Kidney (tissue), 14 donors: Measurements from ENCODE around the gene ADAM15. TPM values are rescaled to one million over a fixed set of nuclear protein-coding genes. Genes with fewer than 3 reads are reported as not detected.

ENCODE experiments used
- DNase-seq, 5 donors: peaks; one replicate each; pipeline ENCODE4 v3.0.0-alpha.2; 2013 to 2020
- FAIRE-seq: peaks from 2 replicates; lab custom pipeline; 2012; peaks lifted over from hg19 to GRCh38; lab: Jason Lieb, UNC
- H3K27ac ChIP-seq, 2 donors: one replicate each; pipeline ENCODE4 v1.7.0; 2013; ENCODE audit warnings: low read depth in 2 of 2, low read length in 2 of 2, inconsistent platforms in 1 of 2
- H3K27me3 ChIP-seq: one replicate; pipeline ENCODE4 v1.7.1; 2013; ENCODE audit warnings: low read length, inconsistent platforms; ENCODE audit not compliant: control insufficient read depth, insufficient read depth
- H3K36me3 ChIP-seq, 3 donors: one replicate each; pipeline versions ENCODE4 v1.7.0 to v1.7.1; 2013; ENCODE audit warnings: low read length in 3 of 3, control low read depth in 1 of 3, inconsistent platforms in 1 of 3; ENCODE audit not compliant: insufficient read depth in 3 of 3, control insufficient read depth in 2 of 3
- H3K4me1 ChIP-seq, 3 donors: one replicate each; pipeline versions ENCODE4 v1.7.0 to v1.7.1; 2013; ENCODE audit warnings: low read length in 3 of 3, inconsistent platforms in 1 of 3, low read depth in 1 of 3; ENCODE audit not compliant: control insufficient read depth in 2 of 3, insufficient read depth in 2 of 3
- H3K4me3 ChIP-seq, 3 donors: one replicate each; pipeline versions ENCODE4 v1.7.0 to v1.8.1; 2013; ENCODE audit warnings: low read length in 3 of 3, control low read depth in 1 of 3, inconsistent platforms in 1 of 3
- H3K9ac ChIP-seq, 3 donors: one replicate each; pipeline versions ENCODE4 v1.7.0 to v1.7.1; 2013; ENCODE audit warnings: low read length in 3 of 3, control low read depth in 1 of 3, inconsistent platforms in 1 of 3
- H3K9me3 ChIP-seq, 3 donors: one replicate each; pipeline versions ENCODE4 v1.7.0 to v1.7.1; 2013; ENCODE audit warnings: low read length in 3 of 3, control low read depth in 1 of 3, inconsistent platforms in 1 of 3; ENCODE audit not compliant: control insufficient read depth in 2 of 3, insufficient read depth in 1 of 3
- intact Hi-C: fragments of 100-400 bp; cut with DNase I; formaldehyde crosslinking; loops from one replicate; pipeline ENCODE4 v1.11.1; 2022
- polyA plus RNA-seq: library from polyadenylated mRNA; stranded (reverse); fragments of 350-450 nt; fragmentation: Illumina TruSeq; extraction: RNeasy Lipid Tissue Mini Kit (QIAGEN cat#74804); gene quantifications from one replicate; pipeline ENCODE4 v1.2.3, GENCODE V29; 2014; ENCODE audit warnings: low read depth, low replicate concordance; ENCODE audit not compliant: insufficient read depth
- total RNA-seq: library from RNA; stranded (reverse); fragmentation: NEBNext Ultra II Directional; extraction: Animal tissue kit (Norgen Biotek cat#: 25700); gene quantifications from one replicate; pipeline ENCODE4 v1.2.1, GENCODE V29; 2021
- TF ChIP-seq, protein P1 (sequence below): IDR thresholded peaks from 3 replicates; pipeline ENCODE4 v1.5.1; 2012; ENCODE audit warnings: mild to moderate bottlenecking, moderate library complexity, borderline replicate concordance; ENCODE audit not compliant: insufficient read depth; ENCODE audit errors: extremely low read depth
- donor health status: control.
- donor health status: control.
- donor health status: control.
- donor health status: control.
- donor health status: control.
- donor health status: DM: yes; HTN: yes; CAD: no.
- donor health status: Normal renal cell carcinoma (clear cell type).

ADAM15 gene
- total and polyA plus RNA-seq, 2 donors from 2014 or later: 68.4 to 152 TPM

DNA sequence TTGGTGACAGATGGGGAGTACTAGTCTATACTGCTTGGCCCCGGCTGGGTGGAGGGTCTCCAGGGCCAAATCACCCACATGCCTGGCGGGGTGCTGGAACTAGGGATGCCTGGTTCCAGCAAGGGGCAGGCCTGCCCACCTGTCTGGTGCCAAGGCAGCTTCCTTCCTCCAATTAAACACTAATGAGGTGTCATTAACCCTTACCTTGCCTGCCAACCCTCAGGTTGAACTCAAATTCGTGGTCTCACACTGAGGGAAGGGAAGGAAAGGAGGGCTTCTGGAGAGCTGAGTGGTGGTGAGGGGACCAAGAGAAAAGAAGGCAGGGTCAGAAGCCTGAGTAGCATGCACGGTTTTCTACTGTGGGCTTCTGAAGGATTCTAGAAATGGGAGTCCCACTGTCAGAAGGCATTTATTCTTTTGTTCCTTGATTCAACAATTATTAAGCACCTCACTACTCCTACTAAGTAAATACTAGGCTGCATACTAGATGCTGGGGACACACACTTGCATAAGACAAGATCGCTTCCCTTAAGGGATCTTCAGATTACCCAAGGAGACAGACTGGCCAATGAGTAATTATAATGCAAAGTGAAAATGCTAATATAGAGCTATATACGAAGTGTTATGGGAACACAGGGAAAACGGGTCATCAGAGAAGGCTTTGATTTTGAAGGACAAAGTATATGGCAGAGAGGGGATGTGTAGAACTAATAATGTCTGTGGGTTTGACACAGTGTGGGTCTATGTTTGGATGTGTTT, 21.6 kb downstream of the ADAM15 start:
- DNase-seq: peak in 2 of 5 donors; percentile 32 to 41
- Histone ChIP-seq H3K4me3 (no peak overlapping the region), H3K36me3 (no peaks in the 10 kb centered on the region), H3K27me3 (peaks cover 5% of the 10 kb centered on the region), H3K4me1 (peaks cover 0 to 11% (median 0%) of the 10 kb centered on the region in 3 donors), H3K9ac (no peak overlapping the region), H3K27ac (no peak overlapping the region), H3K9me3 (no peaks in the 10 kb centered on the region)
- FAIRE-seq: no peak
- TF ChIP-seq, protein P1, sequence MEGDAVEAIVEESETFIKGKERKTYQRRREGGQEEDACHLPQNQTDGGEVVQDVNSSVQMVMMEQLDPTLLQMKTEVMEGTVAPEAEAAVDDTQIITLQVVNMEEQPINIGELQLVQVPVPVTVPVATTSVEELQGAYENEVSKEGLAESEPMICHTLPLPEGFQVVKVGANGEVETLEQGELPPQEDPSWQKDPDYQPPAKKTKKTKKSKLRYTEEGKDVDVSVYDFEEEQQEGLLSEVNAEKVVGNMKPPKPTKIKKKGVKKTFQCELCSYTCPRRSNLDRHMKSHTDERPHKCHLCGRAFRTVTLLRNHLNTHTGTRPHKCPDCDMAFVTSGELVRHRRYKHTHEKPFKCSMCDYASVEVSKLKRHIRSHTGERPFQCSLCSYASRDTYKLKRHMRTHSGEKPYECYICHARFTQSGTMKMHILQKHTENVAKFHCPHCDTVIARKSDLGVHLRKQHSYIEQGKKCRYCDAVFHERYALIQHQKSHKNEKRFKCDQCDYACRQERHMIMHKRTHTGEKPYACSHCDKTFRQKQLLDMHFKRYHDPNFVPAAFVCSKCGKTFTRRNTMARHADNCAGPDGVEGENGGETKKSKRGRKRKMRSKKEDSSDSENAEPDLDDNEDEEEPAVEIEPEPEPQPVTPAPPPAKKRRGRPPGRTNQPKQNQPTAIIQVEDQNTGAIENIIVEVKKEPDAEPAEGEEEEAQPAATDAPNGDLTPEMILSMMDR: no peak
- intact Hi-C loops: no loop called here

DNA sequence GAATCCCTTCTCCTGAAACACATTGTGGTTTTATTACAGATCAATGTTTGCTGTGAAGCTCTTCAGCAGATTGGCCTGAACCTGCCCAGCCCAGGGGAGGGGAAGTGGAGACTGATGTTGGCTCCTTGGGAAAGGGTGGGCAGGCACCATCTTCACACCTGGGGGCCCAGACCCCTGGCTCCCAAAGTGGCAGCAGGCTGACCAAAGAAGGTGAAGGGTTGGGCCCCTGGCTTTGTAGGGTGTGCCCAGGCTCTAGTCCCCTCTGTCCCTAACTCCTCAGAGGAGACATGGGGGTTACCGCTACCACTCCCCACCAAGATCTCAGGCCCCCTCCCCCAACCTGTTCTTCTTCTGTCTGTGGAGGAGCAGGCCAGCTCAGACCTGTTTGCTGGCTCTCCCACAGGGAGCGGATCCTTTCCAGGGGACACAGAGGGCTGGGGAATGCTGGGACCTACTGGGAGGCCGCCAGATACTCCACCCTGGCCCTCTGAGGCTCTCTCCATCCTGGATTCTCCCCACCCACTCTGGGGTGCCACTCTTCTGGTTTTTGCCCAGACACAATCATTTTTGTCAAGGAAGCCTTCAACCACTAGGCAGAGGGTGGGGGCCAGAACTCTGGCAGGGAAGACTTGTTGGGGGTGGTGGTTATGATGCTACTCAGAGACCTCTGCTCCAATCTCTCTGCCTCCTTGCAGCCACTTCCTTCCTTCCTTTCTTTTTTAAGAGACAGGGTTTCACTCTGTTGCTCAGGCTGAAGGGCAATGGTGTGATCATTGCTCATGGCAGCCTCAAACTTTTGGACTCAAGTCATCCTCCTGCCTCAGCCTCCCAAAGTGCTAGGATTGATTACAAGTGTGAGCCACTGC, 22.5 kb downstream of the ADAM15 start:
- no peak overlapping the region for H3K27ac ChIP-seq
- peaks cover 5% of the 10 kb centered on the region for H3K27me3 ChIP-seq
- no peak overlapping the region for H3K4me3 ChIP-seq
- H3K9me3 ChIP-seq: no peaks in the 10 kb centered on the region
- intact Hi-C loops: no loop called here
- TF ChIP-seq, protein P1: no peak
- no peak overlapping the region for H3K9ac ChIP-seq
- DNase-seq (peak in 2 of 5 donors; percentile 39 to 41), FAIRE-seq (no peak)
- H3K4me1 ChIP-seq: peaks cover 0 to 11% (median 0%) of the 10 kb centered on the region in 3 donors
- H3K36me3 ChIP-seq: no peaks in the 10 kb centered on the region

DNA sequence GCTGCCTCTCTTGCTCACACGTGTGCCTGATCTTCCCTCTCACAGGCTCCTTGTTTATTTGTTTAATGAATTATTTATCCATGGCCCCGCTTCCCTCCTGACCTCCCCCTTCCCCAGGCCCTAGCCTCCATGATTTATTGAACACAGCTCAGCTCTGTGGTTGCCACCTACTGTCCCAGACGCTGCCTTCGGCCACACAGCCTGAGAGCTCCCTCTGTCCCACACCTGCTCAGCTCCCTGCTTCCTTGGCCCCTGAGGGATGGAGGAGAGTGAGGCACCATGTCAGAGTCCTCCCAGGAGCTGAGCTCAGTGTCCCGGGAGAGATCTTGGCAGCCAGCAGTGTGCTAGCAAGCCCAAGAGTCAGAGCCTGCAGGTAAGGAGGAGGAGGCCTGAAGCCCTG, 24.4 kb downstream of the ADAM15 start:
- FAIRE-seq: no peak
- TF ChIP-seq, protein P1: no peak

More for the DNA sequence above, 24.4 kb downstream of the ADAM15 start:
- Histone ChIP-seq H3K27me3 (peaks cover 5% of the 10 kb centered on the region), H3K36me3 (no peaks in the 10 kb centered on the region), H3K4me3 (no peak overlapping the region), H3K9me3 (no peaks in the 10 kb centered on the region), H3K9ac (no peak overlapping the region), H3K4me1 (peaks cover 0 to 20% (median 0%) of the 10 kb centered on the region in 3 donors), H3K27ac (no peak overlapping the region)
- peak in 4 of 5 donors; percentile 29 to 45 (median 36) for DNase-seq
- intact Hi-C loops: no loop called here
